IMR-90 (cell line): ENCODE data around the gene CTBP2. TPM values are rescaled to one million over a fixed set of nuclear protein-coding genes. Genes with fewer than 3 reads are reported as not detected.

Experiments used
- ATAC-seq: fragments of 200-7000 bp; cut with Tn5 transposase; 2 replicates; pipeline ENCODE4 v1.9.1; 2020; ENCODE audit warnings: low read depth, mild to moderate bottlenecking, moderate library complexity
- BruUV-seq: library from RNA; stranded (reverse); fragments of 400-500 nt; replicated peaks from 2 replicates; lab custom pipeline; 2021; lab: Mats Ljungman, UMichigan
- CTCF ChIA-PET: fragments of 300-600 bp; formaldehyde crosslinking; extraction: SDS; loops from one replicate; lab custom pipeline; 2021; ENCODE audit warnings: antibody characterized with exemption; lab: Yijun Ruan, JAX
- POLR2A ChIA-PET: fragments of 300-600 bp; sonication (Branson Sonifier 250); formaldehyde crosslinking; loops from one replicate; lab custom pipeline; 2022; ENCODE audit warnings: antibody characterized with exemption; ENCODE audit not compliant: unreplicated experiment; lab: Charles Lee
- DNase-seq: peaks from one replicate; pipeline ENCODE4 v3.0.0; 2013
- H2AFZ ChIP-seq: replicated peaks from 2 replicates; pipeline ENCODE3; 2013; ENCODE audit warnings: low read length, mild to moderate bottlenecking; ENCODE audit not compliant: poor library complexity
- H2AK5ac ChIP-seq: 2 replicates; pipeline ENCODE4 v1.6.1; 2013; ENCODE audit warnings: low read depth, low read length, inconsistent platforms
- H2AK9ac ChIP-seq: replicated peaks from 2 replicates; pipeline ENCODE3; 2013; ENCODE audit warnings: mild to moderate bottlenecking, low read depth, low read length, moderate library complexity; ENCODE audit not compliant: poor library complexity
- H2BK120ac ChIP-seq: 2 replicates; pipeline ENCODE4 v1.6.1; 2013; ENCODE audit warnings: low read depth, low read length, inconsistent platforms
- H2BK15ac ChIP-seq: 3 replicates; pipeline ENCODE4 v1.6.1; 2013; ENCODE audit warnings: low read depth, low read length, inconsistent platforms
- H2BK20ac ChIP-seq: 2 replicates; pipeline ENCODE4 v1.6.1; 2013; ENCODE audit warnings: low read depth, mild to moderate bottlenecking, inconsistent platforms, low read length, moderate library complexity
- H2BK5ac ChIP-seq: 2 replicates; pipeline ENCODE4 v1.6.1; 2013; ENCODE audit warnings: mild to moderate bottlenecking, low read depth, low read length, inconsistent platforms; ENCODE audit not compliant: poor library complexity, severe bottlenecking
- H3K14ac ChIP-seq: replicated peaks from 2 replicates; pipeline ENCODE4 v1.6.1; 2013; ENCODE audit warnings: low read depth, low read length, inconsistent platforms
- H3K18ac ChIP-seq: 2 replicates; pipeline ENCODE4 v1.6.1; 2013; ENCODE audit warnings: low read depth, low read length, control low read depth
- H3K23ac ChIP-seq: 2 replicates; pipeline ENCODE4 v1.6.1; 2013; ENCODE audit warnings: low read depth, low read length, inconsistent platforms
- H3K27ac ChIP-seq: 2 replicates; pipeline ENCODE4 v1.5.1; 2013; ENCODE audit warnings: mild to moderate bottlenecking, control low read depth, low read length; ENCODE audit not compliant: insufficient read depth
- H3K27me3 ChIP-seq: 2 replicates; pipeline ENCODE4 v1.6.1; 2013; ENCODE audit warnings: low read length; ENCODE audit not compliant: control insufficient read depth, insufficient read depth
- H3K36me3 ChIP-seq: 2 replicates; pipeline ENCODE4 v1.6.1; 2013; ENCODE audit warnings: low read length, mixed read lengths; ENCODE audit not compliant: control insufficient read depth, insufficient read depth
- H3K4ac ChIP-seq: 2 replicates; pipeline ENCODE4 v1.6.1; 2013; ENCODE audit warnings: low read depth, low read length, inconsistent platforms
- H3K4me1 ChIP-seq: 2 replicates; pipeline ENCODE4 v1.6.1; 2013; ENCODE audit warnings: low read length, mixed read lengths; ENCODE audit not compliant: control insufficient read depth, insufficient read depth
- H3K4me2 ChIP-seq: 2 replicates; pipeline ENCODE4 v1.6.1; 2013; ENCODE audit warnings: low read depth, mild to moderate bottlenecking, control low read depth, low read length, moderate library complexity
- H3K4me3 ChIP-seq: 2 replicates; pipeline ENCODE4 v1.5.1; 2013; ENCODE audit warnings: low read depth, mild to moderate bottlenecking, control low read depth, low read length, moderate library complexity; ENCODE audit not compliant: insufficient read depth
- H3K56ac ChIP-seq: 2 replicates; pipeline ENCODE4 v1.6.1; 2013; ENCODE audit warnings: low read length, inconsistent platforms; ENCODE audit not compliant: insufficient read depth; ENCODE audit errors: extremely low read depth
- H3K79me1 ChIP-seq, 2 experiments: 2 replicates each; pipeline ENCODE4 v1.6.1; 2013; ENCODE audit warnings: low read length in 2 of 2, inconsistent platforms in 1 of 2, low read depth in 1 of 2
- H3K9ac ChIP-seq: 2 replicates; pipeline ENCODE4 v1.6.1; 2013; ENCODE audit warnings: low read depth, low read length, control low read depth
- H3K9me1 ChIP-seq: 2 replicates; pipeline ENCODE4 v1.6.1; 2013; ENCODE audit warnings: low read length, inconsistent platforms; ENCODE audit not compliant: insufficient read depth
- H3K9me3 ChIP-seq: 2 replicates; pipeline ENCODE4 v1.6.1; 2013; ENCODE audit warnings: low read length; ENCODE audit not compliant: control insufficient read depth, insufficient read depth
- H4K20me1 ChIP-seq: 2 replicates; pipeline ENCODE4 v1.6.1; 2013; ENCODE audit warnings: low read length, inconsistent platforms; ENCODE audit not compliant: insufficient read depth
- H4K5ac ChIP-seq: 2 replicates; pipeline ENCODE4 v1.6.1; 2013; ENCODE audit warnings: mild to moderate bottlenecking, low read depth, low read length, control low read depth
- H4K8ac ChIP-seq, 2 experiments: 2 replicates each; pipeline ENCODE4 v1.6.1; 2013; ENCODE audit warnings: low read depth in 2 of 2, low read length in 2 of 2, control low read depth in 1 of 2, inconsistent platforms in 1 of 2
- H4K91ac ChIP-seq: 2 replicates; pipeline ENCODE4 v1.6.1; 2013; ENCODE audit warnings: low read depth, low read length, inconsistent platforms; ENCODE audit not compliant: insufficient read depth
- BHLHE40 ChIP-seq: fragments of 150-350 bp; IDR thresholded peaks from 2 replicates; pipeline ENCODE4 v1.6.1; 2016; ENCODE audit warnings: mild to moderate bottlenecking, low read depth, low read length
- CEBPB ChIP-seq: IDR thresholded peaks from 2 replicates; pipeline ENCODE4 v1.6.1; 2012; ENCODE audit warnings: low read depth, low read length, improper control_type of control experiment
- FOS ChIP-seq: fragments of 150-350 bp; IDR thresholded peaks from 2 replicates; pipeline ENCODE4 v1.6.1; 2016; ENCODE audit warnings: low read depth, low read length
- MAFK ChIP-seq: IDR thresholded peaks from 2 replicates; pipeline ENCODE4 v1.6.1; 2012; ENCODE audit warnings: low read depth, low read length, improper control_type of control experiment
- MAZ ChIP-seq: IDR thresholded peaks from 2 replicates; pipeline ENCODE4 v1.6.1; 2012; ENCODE audit warnings: low read depth, mild to moderate bottlenecking, low read length, improper control_type of control experiment, moderate library complexity, borderline replicate concordance
- MXI1 ChIP-seq: IDR thresholded peaks from 2 replicates; pipeline ENCODE4 v1.6.1; 2012; ENCODE audit warnings: low read depth, mild to moderate bottlenecking, low read length, moderate library complexity, borderline replicate concordance
- NFE2L2 ChIP-seq: fragments of 150-350 bp; IDR thresholded peaks from 2 replicates; pipeline ENCODE4 v1.6.1; 2016; ENCODE audit warnings: low read depth, mild to moderate bottlenecking, low read length
- POLR2A ChIP-seq: IDR thresholded peaks from 2 replicates; pipeline ENCODE4 v1.6.1; 2012; ENCODE audit warnings: mild to moderate bottlenecking, low read depth, low read length
- RCOR1 ChIP-seq: IDR thresholded peaks from 2 replicates; pipeline ENCODE4 v1.6.1; 2012; ENCODE audit warnings: mild to moderate bottlenecking, low read length, improper control_type of control experiment; ENCODE audit not compliant: insufficient replicate concordance
- RFX5 ChIP-seq: IDR thresholded peaks from 2 replicates; pipeline ENCODE4 v1.8.0; 2012; ENCODE audit warnings: low read depth, mild to moderate bottlenecking, low read length, moderate library complexity
- SMC3 ChIP-seq: fragments of 150-350 bp; IDR thresholded peaks from 2 replicates; pipeline ENCODE4 v1.6.1; 2016; ENCODE audit warnings: low read depth, mild to moderate bottlenecking, antibody characterized with exemption, low read length, moderate library complexity
- WGBS, 2 experiments: methylation state at CpG; one replicate each; pipeline versions ENCODE4 v1.1.5 to v1.1.7; 2013; ENCODE audit warnings: missing lambda C conversion rate in 2 of 2; ENCODE audit not compliant: insufficient read length in 1 of 2; ENCODE audit errors: extremely low coverage in 2 of 2; 5-methylcytosine and 5-hydroxymethylcytosine counted together
- dilution Hi-C: fragments of 300-500 bp; cut with HindIII; formaldehyde crosslinking; loops from one replicate; pipeline ENCODE4 v1.14.3; 2018; ENCODE audit warnings: low sequenced_read_pairs; ENCODE audit not compliant: unreplicated experiment
- in situ Hi-C: fragments of 300-500 bp; cut with MboI; formaldehyde crosslinking; loops from 3 replicates; pipeline ENCODE4 v1.14.3; 2019; ENCODE audit warnings: low sequenced_read_pairs, inconsistent platforms, mixed read lengths
- intact Hi-C: fragments of 100-400 bp; cut with micrococcal nuclease; formaldehyde crosslinking; loops from 2 replicates; pipeline ENCODE4 v1.10.0; 2022
- polyA plus RNA-seq, 3 experiments: library from polyadenylated mRNA; depleted of rRNA; stranded (reverse); fragments of >200 nt; gene quantifications; 2 replicates each; pipeline ENCODE4 v1.2.3, GENCODE V29; 2012; ENCODE audit warnings: low replicate concordance in 1 of 3
- total RNA-seq: library from RNA; depleted of rRNA; stranded (reverse); fragments of >200 nt; gene quantifications from 2 replicates; pipeline ENCODE4 v1.2.3, GENCODE V29; 2012
- TF ChIP-seq, protein P1 (sequence below): fragments of 150-350 bp; IDR thresholded peaks from 2 replicates; pipeline ENCODE4 v1.6.1; 2017; ENCODE audit warnings: mild to moderate bottlenecking, antibody characterized with exemption, low read length, low read depth
- TF ChIP-seq, protein P2 (sequence below): conservative IDR thresholded peaks from 2 replicates; pipeline ENCODE4 v1.5.1; 2012; ENCODE audit warnings: mild to moderate bottlenecking, low read depth, low read length, improper control_type of control experiment
- TF ChIP-seq, protein P3 (sequence below): fragments of 150-350 bp; IDR thresholded peaks from 2 replicates; pipeline ENCODE4 v1.6.1; 2016; ENCODE audit warnings: low read depth, mild to moderate bottlenecking, low read length, moderate library complexity, borderline replicate concordance

The CTBP2 gene
- total and polyA plus RNA-seq, 2 of the 4 experiments (the other 2 are of a cell fraction) = 81.0 to 86.6 TPM

DNA sequence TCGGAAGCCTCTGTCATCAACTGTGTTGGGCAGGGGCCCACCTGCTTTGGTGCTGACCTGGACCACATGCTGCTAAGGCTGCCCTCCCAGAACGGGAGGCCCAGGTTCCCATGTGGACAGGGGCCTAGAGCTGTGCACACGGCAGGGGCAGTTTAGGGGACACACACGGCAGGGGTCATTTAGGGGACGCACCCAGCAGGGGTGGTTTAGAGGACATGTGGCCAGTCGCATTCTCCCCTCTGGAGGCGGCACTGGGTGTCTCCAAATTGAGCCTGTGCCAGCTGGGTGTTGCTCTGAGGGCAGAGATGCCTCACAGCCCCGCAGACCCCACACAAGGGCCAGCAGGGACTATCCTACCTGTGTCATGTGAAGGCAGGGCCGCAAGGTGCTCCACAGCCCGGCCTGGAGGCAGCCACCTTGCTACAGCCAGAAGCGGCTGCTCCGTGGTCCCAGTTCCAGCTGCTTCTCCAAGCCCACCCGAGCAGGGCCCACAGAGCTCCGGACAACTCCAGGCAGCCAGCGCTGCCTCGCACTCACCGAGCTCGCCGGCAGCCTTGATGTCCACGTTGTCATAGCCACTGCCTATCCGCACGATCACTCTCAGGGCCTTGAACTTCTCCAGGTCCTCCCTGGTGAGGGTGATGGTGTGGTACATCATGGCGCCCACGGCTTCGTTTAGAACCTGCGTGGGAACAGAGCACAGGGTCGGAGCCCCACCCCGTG lies 157.8 kb downstream of the CTBP2 start:
- Histone ChIP-seq H3K14ac (no peak overlapping the region), H4K8ac (no peak overlapping the region), H3K4me1 (peaks cover 42% of the 10 kb centered on the region), H3K27ac (no peak overlapping the region), H3K9ac (no peak overlapping the region), H3K56ac (no peak overlapping the region), H3K9me3 (no peaks in the 10 kb centered on the region), H2AK9ac (no peak overlapping the region), H3K79me1 (peaks cover 34 to 95% of the 10 kb centered on the region in 2 experiments), H2BK15ac (no peak overlapping the region), H3K27me3 (no peaks in the 10 kb centered on the region), H4K91ac (no peak overlapping the region), H3K36me3 (peaks cover 43% of the 10 kb centered on the region; the same call in 1 of the 2 replicates), H4K5ac (no peak overlapping the region), H3K4ac (no peak overlapping the region), H3K9me1 (peaks cover 33% of the 10 kb centered on the region), H2BK5ac (no peak overlapping the region), H3K4me2 (no peak overlapping the region), H3K18ac (no peak overlapping the region), H3K4me3 (no peak overlapping the region), H2AFZ (no peak overlapping the region), H3K23ac (no peak overlapping the region), H2BK20ac (no peak overlapping the region), H2BK120ac (no peak overlapping the region), H4K20me1 (peaks cover 75% of the 10 kb centered on the region), H2AK5ac (no peak overlapping the region; the same call in 1 of the 2 replicates)
- ChIA-PET CTCF (no interaction called here), POLR2A (no interaction called here)
- intact Hi-C loops (no loop called here), dilution Hi-C loops (no loop called here), in situ Hi-C loops (no loop called here)
- ATAC-seq = no peak
- 92% methylated on average over 11 of the region's 28 CpGs; no CpG with 5 or more reads in 1 of the 2 experiments for WGBS, 2 experiments
- TF ChIP-seq FOS (no peak), CEBPB (no peak), POLR2A (no peak), RFX5 (no peak), MAFK (no peak), MAZ (no peak), MXI1 (no peak), NFE2L2 (no peak), BHLHE40 (no peak), SMC3 (no peak), RCOR1 (no peak)
- TF ChIP-seq, protein P1, sequence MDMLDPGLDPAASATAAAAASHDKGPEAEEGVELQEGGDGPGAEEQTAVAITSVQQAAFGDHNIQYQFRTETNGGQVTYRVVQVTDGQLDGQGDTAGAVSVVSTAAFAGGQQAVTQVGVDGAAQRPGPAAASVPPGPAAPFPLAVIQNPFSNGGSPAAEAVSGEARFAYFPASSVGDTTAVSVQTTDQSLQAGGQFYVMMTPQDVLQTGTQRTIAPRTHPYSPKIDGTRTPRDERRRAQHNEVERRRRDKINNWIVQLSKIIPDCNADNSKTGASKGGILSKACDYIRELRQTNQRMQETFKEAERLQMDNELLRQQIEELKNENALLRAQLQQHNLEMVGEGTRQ = no peak
- TF ChIP-seq, protein P2, sequence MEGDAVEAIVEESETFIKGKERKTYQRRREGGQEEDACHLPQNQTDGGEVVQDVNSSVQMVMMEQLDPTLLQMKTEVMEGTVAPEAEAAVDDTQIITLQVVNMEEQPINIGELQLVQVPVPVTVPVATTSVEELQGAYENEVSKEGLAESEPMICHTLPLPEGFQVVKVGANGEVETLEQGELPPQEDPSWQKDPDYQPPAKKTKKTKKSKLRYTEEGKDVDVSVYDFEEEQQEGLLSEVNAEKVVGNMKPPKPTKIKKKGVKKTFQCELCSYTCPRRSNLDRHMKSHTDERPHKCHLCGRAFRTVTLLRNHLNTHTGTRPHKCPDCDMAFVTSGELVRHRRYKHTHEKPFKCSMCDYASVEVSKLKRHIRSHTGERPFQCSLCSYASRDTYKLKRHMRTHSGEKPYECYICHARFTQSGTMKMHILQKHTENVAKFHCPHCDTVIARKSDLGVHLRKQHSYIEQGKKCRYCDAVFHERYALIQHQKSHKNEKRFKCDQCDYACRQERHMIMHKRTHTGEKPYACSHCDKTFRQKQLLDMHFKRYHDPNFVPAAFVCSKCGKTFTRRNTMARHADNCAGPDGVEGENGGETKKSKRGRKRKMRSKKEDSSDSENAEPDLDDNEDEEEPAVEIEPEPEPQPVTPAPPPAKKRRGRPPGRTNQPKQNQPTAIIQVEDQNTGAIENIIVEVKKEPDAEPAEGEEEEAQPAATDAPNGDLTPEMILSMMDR = no peak
- TF ChIP-seq, protein P3, sequence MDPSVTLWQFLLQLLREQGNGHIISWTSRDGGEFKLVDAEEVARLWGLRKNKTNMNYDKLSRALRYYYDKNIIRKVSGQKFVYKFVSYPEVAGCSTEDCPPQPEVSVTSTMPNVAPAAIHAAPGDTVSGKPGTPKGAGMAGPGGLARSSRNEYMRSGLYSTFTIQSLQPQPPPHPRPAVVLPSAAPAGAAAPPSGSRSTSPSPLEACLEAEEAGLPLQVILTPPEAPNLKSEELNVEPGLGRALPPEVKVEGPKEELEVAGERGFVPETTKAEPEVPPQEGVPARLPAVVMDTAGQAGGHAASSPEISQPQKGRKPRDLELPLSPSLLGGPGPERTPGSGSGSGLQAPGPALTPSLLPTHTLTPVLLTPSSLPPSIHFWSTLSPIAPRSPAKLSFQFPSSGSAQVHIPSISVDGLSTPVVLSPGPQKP = no peak
- no peak for DNase-seq
- BruUV-seq = no TSS peak
